ENCODE data around the gene ARHGAP42.

GRCh38 chr11:100908746-100909145 lies 221.7 kb downstream of the ARHGAP42 start:
- no peak for TF ChIP-seq RARB (CRISPR knock-in tag; IDR thresholded peaks at IDR 0.05)
- TF ChIP-seq SNAI2 (CRISPR knock-in tag; IDR thresholded peaks at IDR 0.05), result no peak
- no peak for TF ChIP-seq BACH2 (CRISPR knock-in tag; IDR thresholded peaks at IDR 0.05; ENCODE audit: borderline replicate concordance)
- no peak for TF ChIP-seq CSRNP3 (CRISPR knock-in tag; IDR thresholded peaks at IDR 0.05)
- TF ChIP-seq ARNTL (CRISPR knock-in tag; IDR thresholded peaks at IDR 0.05; ENCODE audit: borderline replicate concordance, low read depth), result no peak
- TF ChIP-seq PATZ1 (CRISPR knock-in tag; IDR thresholded peaks at IDR 0.05; ENCODE audit: borderline replicate concordance), result no peak
- TF ChIP-seq TCF4 (CRISPR knock-in tag; IDR thresholded peaks at IDR 0.05; ENCODE audit: borderline replicate concordance), result no peak
- TF ChIP-seq PPARA (CRISPR knock-in tag; IDR thresholded peaks at IDR 0.05; ENCODE audit: borderline replicate concordance), result no peak
- TF ChIP-seq ZNF8 (CRISPR knock-in tag; IDR thresholded peaks at IDR 0.05), result no peak
